Lower leg skin (tissue), 3 donors: ENCODE results near the gene KCNH8.

Experiments used
- POLR2A ChIP-seq, 2 donors: fragments of 450-650 bp; IDR thresholded peaks; one replicate each; pipeline ENCODE4 v1.6.1; 2016 to 2017; ENCODE audit warnings: antibody characterized with exemption in 2 of 2, mild to moderate bottlenecking in 1 of 2, moderate library complexity in 1 of 2
- TF ChIP-seq, protein P1 (sequence below), 3 donors: fragments of 450-650 bp; IDR thresholded peaks; one replicate each; pipeline ENCODE4 v1.5.1; 2016; ENCODE audit warnings: antibody characterized with exemption in 3 of 3, mild to moderate bottlenecking in 3 of 3, moderate library complexity in 2 of 3

DNA sequence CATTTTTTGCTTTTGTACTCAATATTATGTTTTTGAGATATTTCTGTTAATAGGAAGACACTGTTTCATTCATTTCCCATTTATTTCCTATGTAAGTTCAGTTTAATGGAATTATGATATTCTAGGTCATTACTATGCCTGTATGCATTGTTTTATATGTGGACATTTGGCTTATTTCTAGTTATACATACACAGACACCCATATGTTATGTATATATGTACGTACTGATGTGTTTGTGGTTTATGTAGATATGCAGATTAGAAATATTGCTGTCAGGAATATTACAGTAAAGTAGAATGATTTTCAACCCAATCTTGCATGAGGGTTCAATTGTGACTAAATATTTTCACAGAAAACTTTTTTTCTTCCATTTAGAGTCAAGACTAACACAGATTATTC, 190.5 kb downstream of the KCNH8 start:
- TF ChIP-seq, protein P1, sequence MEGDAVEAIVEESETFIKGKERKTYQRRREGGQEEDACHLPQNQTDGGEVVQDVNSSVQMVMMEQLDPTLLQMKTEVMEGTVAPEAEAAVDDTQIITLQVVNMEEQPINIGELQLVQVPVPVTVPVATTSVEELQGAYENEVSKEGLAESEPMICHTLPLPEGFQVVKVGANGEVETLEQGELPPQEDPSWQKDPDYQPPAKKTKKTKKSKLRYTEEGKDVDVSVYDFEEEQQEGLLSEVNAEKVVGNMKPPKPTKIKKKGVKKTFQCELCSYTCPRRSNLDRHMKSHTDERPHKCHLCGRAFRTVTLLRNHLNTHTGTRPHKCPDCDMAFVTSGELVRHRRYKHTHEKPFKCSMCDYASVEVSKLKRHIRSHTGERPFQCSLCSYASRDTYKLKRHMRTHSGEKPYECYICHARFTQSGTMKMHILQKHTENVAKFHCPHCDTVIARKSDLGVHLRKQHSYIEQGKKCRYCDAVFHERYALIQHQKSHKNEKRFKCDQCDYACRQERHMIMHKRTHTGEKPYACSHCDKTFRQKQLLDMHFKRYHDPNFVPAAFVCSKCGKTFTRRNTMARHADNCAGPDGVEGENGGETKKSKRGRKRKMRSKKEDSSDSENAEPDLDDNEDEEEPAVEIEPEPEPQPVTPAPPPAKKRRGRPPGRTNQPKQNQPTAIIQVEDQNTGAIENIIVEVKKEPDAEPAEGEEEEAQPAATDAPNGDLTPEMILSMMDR (IDR thresholded peaks at IDR 0.05), result no peak
- TF ChIP-seq POLR2A (IDR thresholded peaks at IDR 0.05), result no peak
